Gastrocnemius medialis (tissue), 4 donors: ENCODE data around the gene HOXB8.

ENCODE experiments used
- CTCF ChIP-seq, 5 experiments: fragments of 450-650 bp in 3 of 5; fragments of 200-600 bp in 2 of 5; sonication (generic) in 2 of 5; IDR thresholded peaks in 4 of 5; conservative IDR thresholded peaks in 1 of 5; 1 replicate in 4 of 5; 2 replicates in 1 of 5; pipeline ENCODE4 v1.5.1; 2016 to 2019; ENCODE audit warnings: antibody characterized with exemption in 5 of 5, mild to moderate bottlenecking in 3 of 5, moderate library complexity in 3 of 5
- POLR2A ChIP-seq, 2 donors: fragments of 450-650 bp; IDR thresholded peaks; one replicate each; pipeline ENCODE4 v1.6.1; 2017; ENCODE audit warnings: antibody characterized with exemption in 2 of 2, mild to moderate bottlenecking in 2 of 2, moderate library complexity in 2 of 2

- TF ChIP-seq CTCF (IDR thresholded peaks at IDR 0.05 in 4 of 5, conservative IDR thresholded peaks at IDR 0.05 in 1 of 5): no peak
- no peak for TF ChIP-seq POLR2A (IDR thresholded peaks at IDR 0.05)
Observed at GRCh38 chr17:48578616-48579470, 36.2 kb downstream of the HOXB8 start.
